ENCODE measurements around the gene SMIM17.
"Not testable (repeated sequence)": the region's sequence is repeated elsewhere in the genome, so short reads cannot be mapped to it uniquely, and the experiment has no call there.

SMIM17 gene

GRCh38 chr19:56667311-56667870, 24.4 kb downstream of the SMIM17 start:
- H3K4me1 ChIP-seq (ENCODE audit: insufficient read depth, low read length), result no peaks in the 10 kb centered on the region
- H3K9me3 ChIP-seq (ENCODE audit: low read length), result peaks cover 36% of the 10 kb centered on the region
- H2AFZ ChIP-seq (ENCODE audit: low read depth, low read length), result peak overlapping the region; percentile 26
- no peak overlapping the region for H3K4me3 ChIP-seq (ENCODE audit: low read length)
- no peaks in the 10 kb centered on the region for H3K27me3 ChIP-seq (ENCODE audit: insufficient read depth, low read length)
- H3K36me3 ChIP-seq (ENCODE audit: insufficient read depth, low read length), result no peaks in the 10 kb centered on the region

DNA sequence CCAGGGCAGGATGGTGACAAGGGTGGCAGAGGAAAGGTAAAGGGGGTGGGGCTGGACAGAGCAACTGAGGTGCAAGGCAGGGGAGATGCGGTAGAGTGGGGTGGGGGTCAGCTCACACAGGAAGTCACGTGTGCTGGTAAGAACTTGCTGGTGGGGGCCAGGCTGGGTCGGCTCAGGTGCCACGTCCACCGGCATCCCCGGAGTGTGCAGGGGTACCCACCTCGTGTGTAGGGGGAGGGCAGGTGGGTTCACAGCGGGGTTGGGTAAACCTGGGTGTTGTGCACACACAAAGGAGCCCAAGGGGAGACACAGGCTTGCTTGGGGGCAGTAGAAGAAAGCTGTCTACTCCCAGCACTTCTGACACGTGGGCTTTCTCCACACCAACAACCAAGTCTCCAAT, 25.7 kb downstream of the SMIM17 start:
- no peaks in the 10 kb centered on the region for H3K27me3 ChIP-seq (ENCODE audit: insufficient read depth, low read length)
- no peak overlapping the region for H2AFZ ChIP-seq (ENCODE audit: low read depth, low read length)
- H3K9me3 ChIP-seq (ENCODE audit: low read length), result peaks cover 32% of the 10 kb centered on the region
- no peak overlapping the region for H3K4me3 ChIP-seq (ENCODE audit: low read length)
- no peaks in the 10 kb centered on the region for H3K4me1 ChIP-seq (ENCODE audit: insufficient read depth, low read length)
- H3K36me3 ChIP-seq (ENCODE audit: insufficient read depth, low read length), result no peaks in the 10 kb centered on the region

GRCh38 chr19:56670401-56670960, 27.5 kb downstream of the SMIM17 start:
- H3K36me3 ChIP-seq (ENCODE audit: insufficient read depth, low read length), result no peaks in the 10 kb centered on the region
- no peak overlapping the region for H3K4me3 ChIP-seq (ENCODE audit: low read length)
- no peak overlapping the region for H2AFZ ChIP-seq (ENCODE audit: low read depth, low read length)
- H3K4me1 ChIP-seq (ENCODE audit: insufficient read depth, low read length), result no peaks in the 10 kb centered on the region
- peaks cover 18% of the 10 kb centered on the region for H3K9me3 ChIP-seq (ENCODE audit: low read length)
- H3K27me3 ChIP-seq (ENCODE audit: insufficient read depth, low read length), result no peaks in the 10 kb centered on the region

DNA sequence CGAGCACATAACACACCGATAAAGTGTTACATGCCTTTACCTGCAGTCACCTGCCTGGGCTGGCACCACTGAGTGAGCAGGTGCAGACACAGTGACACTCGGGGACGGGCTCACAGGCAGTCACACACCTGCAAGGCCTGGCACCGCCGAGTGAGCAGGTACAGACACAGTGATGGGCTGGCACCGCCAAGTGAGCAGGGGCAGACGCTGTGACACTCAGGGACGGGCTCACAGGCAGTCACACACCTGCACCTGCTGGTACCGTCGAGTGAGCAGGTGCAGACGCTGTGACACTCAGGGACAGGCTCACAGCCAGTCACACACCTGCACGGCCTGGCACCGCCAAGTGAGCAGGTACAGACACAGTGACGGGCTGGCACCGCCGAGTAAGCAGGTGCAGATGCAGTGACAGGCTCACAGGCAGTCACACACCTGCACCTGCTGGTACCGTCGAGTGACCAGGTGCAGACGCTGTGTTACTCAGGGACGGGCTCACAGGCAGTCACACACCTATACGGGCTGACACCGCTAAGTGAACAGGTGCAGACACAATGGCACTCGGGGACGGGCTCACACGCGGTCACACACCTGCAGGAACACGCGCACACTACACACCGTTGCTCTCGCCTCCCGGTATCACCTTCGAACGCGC, 28.1 kb downstream of the SMIM17 start:
- H3K36me3 ChIP-seq (ENCODE audit: insufficient read depth, low read length), result no peaks in the 10 kb centered on the region
- H2AFZ ChIP-seq (ENCODE audit: low read depth, low read length), result no peak overlapping the region
- H3K4me1 ChIP-seq (ENCODE audit: insufficient read depth, low read length), result no peaks in the 10 kb centered on the region
- H3K27me3 ChIP-seq (ENCODE audit: insufficient read depth, low read length), result no peaks in the 10 kb centered on the region
- no peak overlapping the region for H3K4me3 ChIP-seq (ENCODE audit: low read length)
- peaks cover 17% of the 10 kb centered on the region for H3K9me3 ChIP-seq (ENCODE audit: low read length)

- Histone ChIP-seq H3K4me3 (ENCODE audit: low read length) (no peak within 1 kb of the TSS), H3K9me3 (ENCODE audit: low read length) (peaks cover 17% of the 10 kb centered on the region), H3K27me3 (ENCODE audit: insufficient read depth, low read length) (no peaks in the 10 kb centered on the region), H2AFZ (ENCODE audit: low read depth, low read length) (no peak within 1 kb of the TSS), H3K36me3 (ENCODE audit: insufficient read depth, low read length) (no peaks in the 10 kb centered on the region), H3K4me1 (ENCODE audit: insufficient read depth, low read length) (no peaks in the 10 kb centered on the region)
These were observed 28.6 kb downstream of the SMIM17 start, which contains the start of gene ZNF835 for GRCh38 chr19:56671613-56671994. TSS of gene ZNF835 (minus strand) at chr19:56671757. CDS start at chr19:56665198, 6,559 bp downstream.

- H3K36me3 ChIP-seq (ENCODE audit: insufficient read depth, low read length); H2AFZ ChIP-seq (ENCODE audit: low read depth, low read length); H3K4me1 ChIP-seq (ENCODE audit: insufficient read depth, low read length); H3K27me3 ChIP-seq (ENCODE audit: insufficient read depth, low read length); H3K4me3 ChIP-seq (ENCODE audit: low read length): not testable (repeated sequence)
- peaks cover 14% of the 10 kb centered on the region for H3K9me3 ChIP-seq (ENCODE audit: low read length)
These were observed 29.7 kb downstream of the SMIM17 start for GRCh38 chr19:56672610-56673009.

DNA sequence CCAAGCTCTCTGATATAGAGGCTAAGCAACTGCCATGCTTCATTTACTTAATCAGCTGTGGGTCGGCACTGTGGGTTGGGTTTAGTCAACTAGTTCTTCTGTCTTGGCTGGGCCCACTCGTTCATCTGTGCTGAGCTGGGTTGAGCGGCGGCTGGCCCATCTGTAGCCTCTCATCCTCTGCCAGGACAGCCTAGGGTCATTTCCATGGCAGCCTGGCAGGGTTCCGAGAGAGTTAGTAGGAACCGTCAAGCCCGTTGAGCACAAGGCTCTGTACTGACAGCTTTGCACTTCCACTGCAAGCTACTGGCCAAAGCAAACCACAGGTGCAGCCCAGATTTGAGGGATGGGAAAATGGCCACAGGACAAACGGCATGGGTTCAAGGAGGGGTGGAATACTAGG, 35.2 kb downstream of the SMIM17 start:
- H2AFZ ChIP-seq (ENCODE audit: low read depth, low read length), result no peak overlapping the region
- H3K9me3 ChIP-seq (ENCODE audit: low read length), result peaks cover 3% of the 10 kb centered on the region

DNA sequence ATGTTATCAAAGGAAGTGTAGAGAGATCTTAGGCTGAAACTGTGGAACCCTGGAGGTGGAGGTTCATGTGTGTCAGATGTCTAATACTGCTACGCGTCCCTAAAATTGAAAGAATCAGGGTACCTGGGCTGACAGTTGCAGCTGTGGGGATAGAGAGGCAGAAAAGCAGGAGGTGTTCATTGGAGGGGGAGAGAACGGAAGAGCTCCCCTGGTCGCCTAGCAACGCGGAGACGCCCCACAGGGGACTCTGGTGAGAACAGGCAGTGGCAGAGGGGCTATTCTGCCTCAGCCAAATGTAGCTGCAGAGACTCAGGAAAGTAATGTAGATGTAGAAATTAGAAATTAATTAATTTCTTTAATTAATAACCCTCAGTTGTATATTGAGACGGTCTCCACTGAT, 38.7 kb downstream of the SMIM17 start:
- Histone ChIP-seq H3K27me3 (ENCODE audit: insufficient read depth, low read length) (no peaks in the 10 kb centered on the region), H2AFZ (ENCODE audit: low read depth, low read length) (no peak overlapping the region), H3K9me3 (ENCODE audit: low read length) (peaks cover 3% of the 10 kb centered on the region), H3K4me3 (ENCODE audit: low read length) (no peak overlapping the region), H3K4me1 (ENCODE audit: insufficient read depth, low read length) (no peaks in the 10 kb centered on the region), H3K36me3 (ENCODE audit: insufficient read depth, low read length) (no peaks in the 10 kb centered on the region)

More for the DNA sequence above, 35.2 kb downstream of the SMIM17 start:
- H3K4me3 ChIP-seq (ENCODE audit: low read length), result no peak overlapping the region
- no peaks in the 10 kb centered on the region for H3K27me3 ChIP-seq (ENCODE audit: insufficient read depth, low read length)
- no peaks in the 10 kb centered on the region for H3K4me1 ChIP-seq (ENCODE audit: insufficient read depth, low read length)
- H3K36me3 ChIP-seq (ENCODE audit: insufficient read depth, low read length), result no peaks in the 10 kb centered on the region

- peaks cover 6% of the 10 kb centered on the region for H3K9me3 ChIP-seq (ENCODE audit: low read length)
- H3K36me3 ChIP-seq (ENCODE audit: insufficient read depth, low read length), result no peaks in the 10 kb centered on the region
- no peak overlapping the region for H3K4me3 ChIP-seq (ENCODE audit: low read length)
- H2AFZ ChIP-seq (ENCODE audit: low read depth, low read length), result no peak overlapping the region
- H3K4me1 ChIP-seq (ENCODE audit: insufficient read depth, low read length), result no peaks in the 10 kb centered on the region
- H3K27me3 ChIP-seq (ENCODE audit: insufficient read depth, low read length), result no peaks in the 10 kb centered on the region
These were observed 40.2 kb downstream of the SMIM17 start for GRCh38 chr19:56683116-56683515.

DNA sequence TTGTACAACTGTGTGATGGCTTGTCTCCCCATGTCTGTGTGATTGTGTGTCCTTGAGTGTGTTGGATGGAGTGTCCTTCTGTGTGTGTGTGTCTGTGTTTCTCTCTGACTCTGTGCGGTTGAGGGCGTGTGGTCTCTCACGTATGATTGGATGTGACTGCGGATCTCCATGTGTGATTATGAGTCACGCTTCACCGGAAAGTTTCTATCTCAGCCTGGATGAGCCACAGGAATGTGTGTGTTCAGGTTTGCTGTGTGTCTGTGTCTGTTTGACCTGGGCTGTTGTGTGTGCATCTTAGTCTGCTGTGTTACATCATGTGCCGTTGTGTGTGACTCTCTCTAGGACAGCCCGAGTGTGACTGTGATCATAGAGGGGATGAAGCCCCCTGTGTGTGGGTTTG, 44.1 kb downstream of the SMIM17 start:
- Histone ChIP-seq H3K36me3 (ENCODE audit: insufficient read depth, low read length) (no peaks in the 10 kb centered on the region), H3K9me3 (ENCODE audit: low read length) (peaks cover 14% of the 10 kb centered on the region), H3K4me3 (ENCODE audit: low read length) (no peak overlapping the region), H2AFZ (ENCODE audit: low read depth, low read length) (no peak overlapping the region), H3K27me3 (ENCODE audit: insufficient read depth, low read length) (no peaks in the 10 kb centered on the region), H3K4me1 (ENCODE audit: insufficient read depth, low read length) (peaks cover under 1% of the 10 kb centered on the region)

GRCh38 chr19:56689198-56689597, 46.2 kb downstream of the SMIM17 start:
- Histone ChIP-seq H3K36me3 (ENCODE audit: insufficient read depth, low read length) (no peaks in the 10 kb centered on the region), H3K27me3 (ENCODE audit: insufficient read depth, low read length) (no peaks in the 10 kb centered on the region), H3K9me3 (ENCODE audit: low read length) (peaks cover 17% of the 10 kb centered on the region)

DNA sequence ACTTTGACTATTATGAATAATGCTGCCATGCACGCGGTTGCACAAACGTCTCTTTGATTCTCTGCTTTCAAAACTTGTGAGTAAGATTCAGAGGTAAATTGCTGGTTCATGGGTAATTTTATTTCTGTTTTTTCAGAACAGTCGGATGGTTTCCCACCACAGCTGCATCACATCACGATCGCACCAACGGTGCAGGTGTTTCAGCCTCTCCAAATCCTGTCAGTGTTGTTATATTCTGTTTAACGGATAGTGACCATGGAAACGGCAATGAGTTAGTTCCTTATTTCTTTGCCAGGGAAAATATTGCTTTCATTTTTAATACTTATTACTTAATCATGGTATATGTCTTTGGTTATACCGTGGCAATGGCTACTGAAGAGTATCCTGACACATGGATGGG, 47.7 kb downstream of the SMIM17 start:
- Histone ChIP-seq H3K9me3 (ENCODE audit: low read length) (peaks cover 17% of the 10 kb centered on the region), H3K27me3 (ENCODE audit: insufficient read depth, low read length) (no peaks in the 10 kb centered on the region), H2AFZ (ENCODE audit: low read depth, low read length) (no peak overlapping the region), H3K4me1 (ENCODE audit: insufficient read depth, low read length) (peaks cover 18% of the 10 kb centered on the region), H3K36me3 (ENCODE audit: insufficient read depth, low read length) (no peaks in the 10 kb centered on the region), H3K4me3 (ENCODE audit: low read length) (no peak overlapping the region)

More at GRCh38 chr19:56689198-56689597, 46.2 kb downstream of the SMIM17 start:
- no peak overlapping the region for H2AFZ ChIP-seq (ENCODE audit: low read depth, low read length)
- H3K4me3 ChIP-seq (ENCODE audit: low read length), result no peak overlapping the region
- peaks cover 18% of the 10 kb centered on the region for H3K4me1 ChIP-seq (ENCODE audit: insufficient read depth, low read length)

- Histone ChIP-seq H3K36me3 (ENCODE audit: insufficient read depth, low read length) (no peaks in the 10 kb centered on the region), H3K4me1 (ENCODE audit: insufficient read depth, low read length) (peaks cover 18% of the 10 kb centered on the region), H2AFZ (ENCODE audit: low read depth, low read length) (no peak overlapping the region), H3K9me3 (ENCODE audit: low read length) (peaks cover 17% of the 10 kb centered on the region), H3K4me3 (ENCODE audit: low read length) (no peak overlapping the region), H3K27me3 (ENCODE audit: insufficient read depth, low read length) (no peaks in the 10 kb centered on the region)
These were observed 49.4 kb downstream of the SMIM17 start for GRCh38 chr19:56692206-56692895.

Measured in neuron (in vitro differentiated cells).